Mesangial cell (primary cell): ENCODE results near the gene DZIP3. TPM values are rescaled to one million over a fixed set of nuclear protein-coding genes. Genes with fewer than 3 reads are reported as not detected.

Source experiments
- total RNA-seq: library from RNA; depleted of rRNA; stranded (reverse); fragments of >200 nt; gene quantifications from 2 replicates; pipeline ENCODE4 v1.2.3, GENCODE V29; 2015

Gene DZIP3
- total RNA-seq = 4.4 and 7.9 TPM in 2 replicates

GRCh38 chr3:108589081-108589997 lies at the start of gene DZIP3, which contains the start of gene CIP2A:
Gene DZIP3, plus strand, starts transcription at chr3:108589722. Its CDS starts 15,685 bp downstream, at chr3:108605407.
Gene CIP2A, minus strand, starts transcription at chr3:108589438. Its CDS starts 63 bp downstream, at chr3:108589375.

Other genes with a start within 250 kb of the DZIP3 start
- under 0.01 TPM in 2 replicates for gene MYH15, start 79.1 kb upstream of the DZIP3 start, total RNA-seq
- gene CIP2A, start 284 bp upstream of the DZIP3 start, total RNA-seq = 3.7 and 35.0 TPM in 2 replicates
- gene RETNLB, start 167.7 kb downstream of the DZIP3 start, total RNA-seq = not detected in 2 replicates
- gene TRAT1, start 233.1 kb downstream of the DZIP3 start, total RNA-seq = not detected in 2 replicates